H9 (cell line): Measurements from ENCODE around the gene ZNF280C. TPM values are rescaled to one million over a fixed set of nuclear protein-coding genes. Genes with fewer than 3 reads are reported as not detected.

Source experiments
- DNase-seq: peaks from one replicate; pipeline ENCODE4 v3.0.0-alpha.2; 2017
- H2AFZ ChIP-seq: one replicate; pipeline ENCODE4 v1.6.1; 2013; ENCODE audit warnings: mild to moderate bottlenecking, low read length, control low read depth, moderate library complexity
- H2AK5ac ChIP-seq: 2 replicates; pipeline ENCODE4 v1.6.1; 2013; ENCODE audit warnings: low read length, control low read depth, mixed read lengths; ENCODE audit not compliant: insufficient read length
- H2BK120ac ChIP-seq: one replicate; pipeline ENCODE4 v1.6.1; 2013; ENCODE audit warnings: low read depth, mild to moderate bottlenecking, low read length, control low read depth, inconsistent platforms; ENCODE audit not compliant: poor library complexity, severe bottlenecking
- H2BK12ac ChIP-seq: 2 replicates; pipeline ENCODE4 v1.6.1; 2013; ENCODE audit warnings: low read length, control low read depth, mixed read lengths, low read depth; ENCODE audit not compliant: insufficient read length
- H2BK15ac ChIP-seq: 2 replicates; pipeline ENCODE4 v1.6.1; 2013; ENCODE audit warnings: low read depth, low read length, control low read depth
- H2BK20ac ChIP-seq: one replicate; pipeline ENCODE4 v1.6.1; 2013; ENCODE audit warnings: low read depth, mild to moderate bottlenecking, low read length, control low read depth, inconsistent platforms; ENCODE audit not compliant: poor library complexity, severe bottlenecking
- H2BK5ac ChIP-seq: 2 replicates; pipeline ENCODE4 v1.6.1; 2013; ENCODE audit warnings: low read length, control low read depth, mixed read lengths; ENCODE audit not compliant: insufficient read length
- H3K14ac ChIP-seq: 2 replicates; pipeline ENCODE4 v1.6.1; 2013; ENCODE audit warnings: low read length, control low read depth; ENCODE audit not compliant: insufficient read depth
- H3K18ac ChIP-seq: 2 replicates; pipeline ENCODE4 v1.6.1; 2013; ENCODE audit warnings: low read depth, mild to moderate bottlenecking, mixed read lengths, low read length, control low read depth; ENCODE audit not compliant: insufficient read length
- H3K23ac ChIP-seq: 2 replicates; pipeline ENCODE4 v1.6.1; 2013; ENCODE audit warnings: low read length, control low read depth, mixed read lengths, low read depth; ENCODE audit not compliant: insufficient read length
- H3K23me2 ChIP-seq: 2 replicates; pipeline ENCODE4 v1.6.1; 2013; ENCODE audit warnings: low read depth, mild to moderate bottlenecking, mixed read lengths, low read length, control low read depth; ENCODE audit not compliant: insufficient read length, poor library complexity, severe bottlenecking
- H3K27ac ChIP-seq: 2 replicates; pipeline ENCODE4 v1.5.1; 2013; ENCODE audit warnings: low read length, control low read depth, mixed read lengths, low read depth; ENCODE audit not compliant: insufficient read length
- H3K27me3 ChIP-seq: 2 replicates; pipeline ENCODE4 v1.6.1; 2013; ENCODE audit warnings: low read length, control low read depth, inconsistent platforms; ENCODE audit not compliant: insufficient read depth
- H3K4ac ChIP-seq: 2 replicates; pipeline ENCODE4 v1.6.1; 2013; ENCODE audit warnings: low read depth, mild to moderate bottlenecking, control low read depth, inconsistent platforms, low read length, moderate library complexity
- H3K4me1 ChIP-seq: 2 replicates; pipeline ENCODE4 v1.6.1; 2013; ENCODE audit warnings: low read length, control low read depth, inconsistent platforms; ENCODE audit not compliant: insufficient read depth
- H3K4me2 ChIP-seq: 2 replicates; pipeline ENCODE4 v1.6.1; 2013; ENCODE audit warnings: low read length, control low read depth, mixed read lengths; ENCODE audit not compliant: insufficient read length, insufficient read depth
- H3K56ac ChIP-seq: 2 replicates; pipeline ENCODE4 v1.6.1; 2013; ENCODE audit warnings: low read depth, mild to moderate bottlenecking, mixed read lengths, low read length, control low read depth; ENCODE audit not compliant: insufficient read length
- H3K79me1 ChIP-seq: 2 replicates; pipeline ENCODE4 v1.6.1; 2013; ENCODE audit warnings: low read depth, mild to moderate bottlenecking, moderate library complexity, low read length, control low read depth, inconsistent platforms; ENCODE audit not compliant: insufficient read depth, poor library complexity, severe bottlenecking
- H3K79me2 ChIP-seq: 2 replicates; pipeline ENCODE4 v1.6.1; 2013; ENCODE audit warnings: low read length, control low read depth, inconsistent platforms; ENCODE audit not compliant: insufficient read depth
- H3K9ac ChIP-seq: 2 replicates; pipeline ENCODE4 v1.6.1; 2013; ENCODE audit warnings: low read length, control low read depth, mixed read lengths; ENCODE audit not compliant: insufficient read length; ENCODE audit errors: extremely low read depth
- H3K9me3 ChIP-seq: one replicate; pipeline ENCODE4 v1.6.1; 2013; ENCODE audit warnings: low read depth, low read length, inconsistent platforms; ENCODE audit not compliant: control insufficient read depth
- H3T11ph ChIP-seq: one replicate; pipeline ENCODE4 v1.6.1; 2013; ENCODE audit warnings: mild to moderate bottlenecking, low read length, control low read depth, inconsistent platforms
- H4K20me1 ChIP-seq: one replicate; pipeline ENCODE4 v1.6.1; 2013; ENCODE audit not compliant: control insufficient read depth, insufficient read length, insufficient read depth
- H4K5ac ChIP-seq: 2 replicates; pipeline ENCODE4 v1.6.1; 2013; ENCODE audit warnings: low read depth, mild to moderate bottlenecking, mixed read lengths, low read length, control low read depth; ENCODE audit not compliant: insufficient read length
- H4K8ac ChIP-seq: replicated peaks from 2 replicates; pipeline ENCODE4 v1.6.1; 2013; ENCODE audit warnings: low read length, control low read depth, mixed read lengths, low read depth; ENCODE audit not compliant: insufficient read length
- H4K91ac ChIP-seq: 2 replicates; pipeline ENCODE4 v1.6.1; 2013; ENCODE audit warnings: low read depth, mild to moderate bottlenecking, moderate library complexity, mixed read lengths, low read length, control low read depth; ENCODE audit not compliant: insufficient read length
- H3K27ac Mint-ChIP-seq, 3 experiments: 2 replicates in 2 of 3; 3 replicates in 1 of 3; pipeline ENCODE4 v1.8.0; 2020 to 2021; ENCODE audit warnings: mixed read lengths in 3 of 3, mild to moderate bottlenecking in 1 of 3, moderate library complexity in 1 of 3
- H3K27me3 Mint-ChIP-seq: 2 replicates; pipeline ENCODE4 v1.8.0; 2021; ENCODE audit warnings: low read depth, mild to moderate bottlenecking, moderate library complexity, mixed read lengths
- H3K36me3 Mint-ChIP-seq, 3 experiments: 2 replicates in 2 of 3; 3 replicates in 1 of 3; pipeline ENCODE4 v1.8.0; 2020 to 2021; ENCODE audit warnings: low read depth in 3 of 3, mixed read lengths in 3 of 3; ENCODE audit not compliant: insufficient read depth in 1 of 3
- H3K4me1 Mint-ChIP-seq, 2 experiments: 2 replicates each; pipeline ENCODE4 v1.8.0; 2020; ENCODE audit warnings: mixed read lengths in 2 of 2
- H3K4me3 Mint-ChIP-seq, 2 experiments: 2 replicates in 1 of 2; 3 replicates in 1 of 2; pipeline ENCODE4 v1.8.0; 2020 to 2021; ENCODE audit warnings: mild to moderate bottlenecking in 2 of 2, mixed read lengths in 2 of 2, moderate library complexity in 1 of 2
- H3K9me3 Mint-ChIP-seq, 2 experiments: 2 replicates in 1 of 2; 3 replicates in 1 of 2; pipeline ENCODE4 v1.8.0; 2020; ENCODE audit warnings: mild to moderate bottlenecking in 2 of 2, mixed read lengths in 2 of 2, moderate library complexity in 1 of 2
- CTCF ChIP-seq: fragments of 200-600 bp; sonication (generic); conservative IDR thresholded peaks from 3 replicates; pipeline ENCODE4 v1.8.0; 2021; ENCODE audit warnings: antibody characterized with exemption, mild to moderate bottlenecking
- WGBS: extraction: QIAGEN DNeasy Blood & Tissue Kit; methylation state at CpG from one replicate; pipeline ENCODE4 v1.1.7; 2013; ENCODE audit warnings: missing lambda C conversion rate, low lambda C conversion rate, mixed read lengths; ENCODE audit not compliant: insufficient read length; ENCODE audit errors: extremely low coverage; 5-methylcytosine and 5-hydroxymethylcytosine counted together
- total RNA-seq: library from RNA; stranded (reverse); gene quantifications from 2 replicates; pipeline ENCODE4 v1.2.1, GENCODE V29; 2021

ZNF280C gene
- total RNA-seq, 1 experiment from 2014 or later: 6.6 TPM

GRCh38 chrX:130212371-130212770 is 56.3 kb downstream of the ZNF280C start:
- no peak for DNase-seq
- H3K27ac ChIP-seq: no peak overlapping the region
- H4K20me1 ChIP-seq: no peaks in the 10 kb centered on the region
- H3K27me3 ChIP-seq: no peaks in the 10 kb centered on the region
- H2BK120ac ChIP-seq: no peak overlapping the region
- no peak overlapping the region for H2BK5ac ChIP-seq
- no peak overlapping the region for H2AK5ac ChIP-seq
- no peak overlapping the region for H3K4me2 ChIP-seq
- Mint-ChIP-seq H3K9me3 (peaks cover 0 to 46% of the 10 kb centered on the region in 2 experiments; a peak in 2 of 5 replicates), H3K4me3 (no peak overlapping the region), H3K27ac (no peak overlapping the region), H3K4me1 (no peaks in the 10 kb centered on the region), H3K36me3 (peaks cover 46 to 73% (median 65%) of the 10 kb centered on the region in 3 experiments; a peak in 6 of 7 replicates), H3K27me3 (no peaks in the 10 kb centered on the region)
- no peak overlapping the region for H3K9ac ChIP-seq
- TF ChIP-seq CTCF: no peak
- no peak overlapping the region for H3K14ac ChIP-seq
- no peak overlapping the region for H2BK20ac ChIP-seq
- H2BK12ac ChIP-seq: no peak overlapping the region
- no peak overlapping the region for H4K91ac ChIP-seq
- H3K23me2 ChIP-seq: no peaks in the 10 kb centered on the region
- no peak overlapping the region for H4K5ac ChIP-seq
- H3K4ac ChIP-seq: no peak overlapping the region
- no peaks in the 10 kb centered on the region for H3K79me1 ChIP-seq
- H3K23ac ChIP-seq: no peak overlapping the region
- H2BK15ac ChIP-seq: no peak overlapping the region
- H3K9me3 ChIP-seq: peaks cover 16% of the 10 kb centered on the region
- no peaks in the 10 kb centered on the region for H3K4me1 ChIP-seq
- no peak overlapping the region for H4K8ac ChIP-seq
- H3K56ac ChIP-seq: no peak overlapping the region
- H3K79me2 ChIP-seq: no peaks in the 10 kb centered on the region
- no peak overlapping the region for H3K18ac ChIP-seq
- no CpG with 5 or more reads among the region's 1 CpG for WGBS
- H2AFZ ChIP-seq: no peak overlapping the region
- no peak overlapping the region for H3T11ph ChIP-seq
